ENCODE measurements around the gene ST6GALNAC3.
"Not testable (repeated sequence)": the region's sequence is repeated elsewhere in the genome, so short reads cannot be mapped to it uniquely, and the experiment has no call there.

ST6GALNAC3 gene

GRCh38 chr1:76074321-76075187 is at the start of gene ST6GALNAC3:
ST6GALNAC3 (plus strand) TSS chr1:76074746.
- no peak for FAIRE-seq

GRCh38 chr1:76027341-76027740 is 47.2 kb upstream of the ST6GALNAC3 start:
- FAIRE-seq: no peak

- FAIRE-seq: peak; percentile 66
Measured at GRCh38 chr1:76029331-76029730, 45.2 kb upstream of the ST6GALNAC3 start.

DNA sequence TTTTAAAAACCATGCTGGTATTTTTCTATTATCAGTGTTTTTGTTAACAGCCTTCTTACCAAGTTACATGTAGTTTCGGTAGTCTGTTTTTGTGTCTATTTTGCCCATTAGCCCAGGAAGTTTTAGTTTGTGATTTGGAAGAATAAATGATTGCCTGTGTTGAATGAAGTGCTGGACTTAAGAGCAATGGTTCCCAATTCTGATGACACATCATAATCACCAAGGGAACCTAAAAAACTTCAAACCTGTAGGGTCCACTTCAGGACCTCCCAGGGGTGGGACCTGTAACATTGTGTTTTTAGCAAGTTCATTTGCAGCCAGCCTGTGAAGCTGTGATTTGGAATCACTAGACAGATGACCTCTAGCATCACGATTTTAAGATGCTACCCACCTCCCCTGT is 43.0 kb upstream of the ST6GALNAC3 start:
- no peak for FAIRE-seq

DNA sequence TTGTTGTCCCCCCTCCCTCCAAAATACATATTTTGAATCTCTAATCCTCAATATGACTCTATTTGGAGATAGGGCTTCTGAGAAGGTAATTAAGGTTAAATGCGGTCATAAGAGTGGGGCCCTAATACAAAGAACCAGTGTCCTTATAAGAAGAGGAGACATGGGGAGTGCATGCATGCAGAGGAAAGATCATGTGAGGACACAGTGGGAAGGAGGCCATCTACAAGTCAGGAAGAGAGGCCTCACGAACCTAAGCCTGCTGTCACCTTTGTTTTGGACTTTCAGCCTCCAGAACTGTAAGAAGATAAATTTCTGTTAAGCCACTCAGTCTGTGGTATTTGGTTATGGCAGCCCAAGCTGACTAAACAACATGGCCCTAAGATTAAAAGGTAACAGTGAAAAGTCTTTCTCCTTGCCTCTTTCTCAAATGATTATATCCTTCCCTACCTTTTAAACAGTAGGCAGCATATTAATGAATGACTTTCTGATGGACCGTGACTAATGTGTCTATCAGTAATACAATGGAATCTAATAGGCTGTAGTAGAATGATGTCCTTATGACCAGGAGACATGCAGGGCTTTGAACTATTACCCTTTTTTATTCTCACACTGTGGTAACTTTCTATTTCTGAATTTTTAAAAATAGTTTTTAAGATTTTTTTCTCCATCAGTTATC is 40.6 kb upstream of the ST6GALNAC3 start:
- FAIRE-seq: no peak

DNA sequence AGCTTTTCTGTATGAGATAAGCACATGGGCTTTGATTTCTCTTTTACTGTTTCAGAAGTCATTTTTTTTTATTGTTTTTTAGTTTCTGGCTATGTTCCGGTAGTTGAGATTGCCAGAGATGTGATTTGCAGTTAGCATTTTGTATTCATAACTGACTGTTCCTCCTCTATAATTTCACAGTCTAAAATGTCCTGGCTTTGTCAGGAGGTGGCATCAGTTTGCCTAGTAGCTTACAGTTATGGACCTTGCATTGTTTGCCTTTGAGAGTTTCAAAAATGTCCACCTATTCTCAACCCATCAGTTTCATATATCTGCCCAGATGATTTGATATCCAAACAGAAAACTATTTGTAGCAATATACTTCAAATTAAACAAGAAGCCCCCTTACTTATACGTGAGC is 39.5 kb upstream of the ST6GALNAC3 start:
- FAIRE-seq: no peak

DNA sequence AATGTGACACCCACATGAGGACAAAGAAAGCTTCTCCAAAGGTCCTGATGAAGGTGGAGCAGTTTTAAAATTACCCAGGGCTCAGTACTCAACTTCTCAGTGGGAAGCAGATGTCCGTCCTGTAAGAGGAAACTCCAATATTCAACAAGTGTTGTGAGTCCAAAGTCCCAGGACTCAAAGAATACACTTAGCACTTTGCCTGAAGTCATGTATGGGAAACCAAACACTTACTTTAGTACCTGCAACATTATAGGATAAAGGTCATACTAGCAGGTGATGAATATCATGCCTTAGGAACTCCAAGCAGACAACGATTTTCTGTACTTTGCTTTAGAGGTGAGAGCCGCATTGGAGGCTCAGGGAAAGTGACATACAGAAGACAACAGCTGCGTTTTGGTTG is 37.2 kb upstream of the ST6GALNAC3 start:
- FAIRE-seq: no peak

- no peak for FAIRE-seq
Measured at GRCh38 chr1:76038287-76039004, 36.1 kb upstream of the ST6GALNAC3 start.

DNA sequence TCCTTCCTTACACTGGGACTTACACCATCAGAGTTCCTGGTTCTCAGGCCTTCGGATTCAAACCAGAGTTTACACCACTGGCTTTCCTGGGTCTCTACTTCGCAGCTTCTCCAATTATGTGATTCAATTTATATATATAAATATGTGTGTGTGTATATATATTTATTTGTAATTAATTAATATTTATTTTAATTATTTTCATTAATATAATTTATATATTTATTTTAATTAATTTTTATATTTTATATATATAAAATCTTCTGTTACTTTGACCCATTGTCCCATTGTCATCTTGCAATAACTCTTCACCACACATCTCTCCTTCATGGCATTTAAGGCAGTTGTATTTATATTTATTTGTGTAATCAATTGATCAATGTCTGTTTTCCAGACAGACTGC is 28.4 kb upstream of the ST6GALNAC3 start:
- FAIRE-seq: no peak

- FAIRE-seq: no peak
Measured at GRCh38 chr1:76048219-76048618, 26.3 kb upstream of the ST6GALNAC3 start.

- FAIRE-seq: no peak
Measured at GRCh38 chr1:76048926-76049325, 25.6 kb upstream of the ST6GALNAC3 start.

GRCh38 chr1:76049498-76049897 is 25.0 kb upstream of the ST6GALNAC3 start:
- no peak for FAIRE-seq

GRCh38 chr1:76050073-76050472 is 24.5 kb upstream of the ST6GALNAC3 start:
- FAIRE-seq: not testable (repeated sequence)

GRCh38 chr1:76053021-76053420 is 21.5 kb upstream of the ST6GALNAC3 start:
- no peak for FAIRE-seq

GRCh38 chr1:76054359-76054758 is 20.2 kb upstream of the ST6GALNAC3 start:
- FAIRE-seq: no peak

GRCh38 chr1:76055987-76056386 is 18.6 kb upstream of the ST6GALNAC3 start:
- no peak for FAIRE-seq

GRCh38 chr1:76059451-76059850 is 15.1 kb upstream of the ST6GALNAC3 start:
- FAIRE-seq: no peak

DNA sequence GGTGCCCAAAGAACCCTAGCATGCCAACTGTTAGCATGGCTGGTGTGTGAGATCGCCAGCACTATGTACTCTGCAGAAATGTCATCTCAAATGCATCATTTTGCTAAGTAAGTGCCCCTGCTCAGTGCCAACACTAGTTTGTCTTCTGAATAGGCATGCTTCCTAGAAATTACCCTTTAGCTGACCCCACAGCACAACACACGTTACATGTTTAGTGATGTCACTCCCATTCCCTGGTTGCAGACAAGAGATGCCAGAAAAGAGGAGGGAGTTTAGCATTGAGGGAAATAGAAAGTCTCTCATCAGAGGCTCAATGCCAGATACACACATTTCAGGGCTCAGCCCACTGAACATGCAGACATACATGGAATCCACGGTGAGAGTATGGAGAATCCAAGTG is 9.3 kb upstream of the ST6GALNAC3 start:
- no peak for FAIRE-seq

- no peak for FAIRE-seq
Measured at GRCh38 chr1:76066394-76066793, 8.2 kb upstream of the ST6GALNAC3 start.

GRCh38 chr1:76068542-76068941 is 6.0 kb upstream of the ST6GALNAC3 start:
- no peak for FAIRE-seq

- no peak for FAIRE-seq
Measured at GRCh38 chr1:76068953-76069561, 5.5 kb upstream of the ST6GALNAC3 start.

- no peak for FAIRE-seq
Measured at GRCh38 chr1:76070538-76070937, 4.0 kb upstream of the ST6GALNAC3 start.

GRCh38 chr1:76073481-76073880 is 1.1 kb upstream of the ST6GALNAC3 start:
- no peak for FAIRE-seq

All from colon (tissue), 2 donors.